SU-DHL-6 (cell line): ENCODE measurements around the gene AIFM1.

ENCODE experiments used
- EZH2phosphoT487 ChIP-seq: fragments of 200-600 bp; sonication (generic), shearing (Covaris generic); conservative IDR thresholded peaks from 2 replicates; pipeline ENCODE4 v1.6.1; 2018; ENCODE audit warnings: mild to moderate bottlenecking, antibody characterized with exemption, low read length, moderate library complexity, mixed read lengths
- TF ChIP-seq, protein P1 (sequence below): fragments of 200-600 bp; sonication (generic); IDR thresholded peaks from one replicate; pipeline ENCODE4 v1.5.1; 2017; ENCODE audit warnings: antibody characterized with exemption, mild to moderate bottlenecking, low read length, moderate library complexity; ENCODE audit not compliant: insufficient read depth, poor library complexity, severe bottlenecking

- TF ChIP-seq, protein P1, sequence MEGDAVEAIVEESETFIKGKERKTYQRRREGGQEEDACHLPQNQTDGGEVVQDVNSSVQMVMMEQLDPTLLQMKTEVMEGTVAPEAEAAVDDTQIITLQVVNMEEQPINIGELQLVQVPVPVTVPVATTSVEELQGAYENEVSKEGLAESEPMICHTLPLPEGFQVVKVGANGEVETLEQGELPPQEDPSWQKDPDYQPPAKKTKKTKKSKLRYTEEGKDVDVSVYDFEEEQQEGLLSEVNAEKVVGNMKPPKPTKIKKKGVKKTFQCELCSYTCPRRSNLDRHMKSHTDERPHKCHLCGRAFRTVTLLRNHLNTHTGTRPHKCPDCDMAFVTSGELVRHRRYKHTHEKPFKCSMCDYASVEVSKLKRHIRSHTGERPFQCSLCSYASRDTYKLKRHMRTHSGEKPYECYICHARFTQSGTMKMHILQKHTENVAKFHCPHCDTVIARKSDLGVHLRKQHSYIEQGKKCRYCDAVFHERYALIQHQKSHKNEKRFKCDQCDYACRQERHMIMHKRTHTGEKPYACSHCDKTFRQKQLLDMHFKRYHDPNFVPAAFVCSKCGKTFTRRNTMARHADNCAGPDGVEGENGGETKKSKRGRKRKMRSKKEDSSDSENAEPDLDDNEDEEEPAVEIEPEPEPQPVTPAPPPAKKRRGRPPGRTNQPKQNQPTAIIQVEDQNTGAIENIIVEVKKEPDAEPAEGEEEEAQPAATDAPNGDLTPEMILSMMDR: no peak
- no peak for TF ChIP-seq EZH2phosphoT487
Measured at GRCh38 chrX:130085551-130086446, 79.8 kb downstream of the AIFM1 start.
